Mucosa of stomach (tissue), 1 donor: ENCODE measurements around the gene BAD.

Source experiments
- H3K27me3 ChIP-seq: one replicate; pipeline ENCODE4 v1.7.0; 2013; ENCODE audit warnings: mild to moderate bottlenecking, low read length; ENCODE audit not compliant: control insufficient read depth, insufficient read depth
- H3K36me3 ChIP-seq: one replicate; pipeline ENCODE4 v1.7.0; 2013; ENCODE audit warnings: low read length; ENCODE audit not compliant: control insufficient read depth, insufficient read depth
- H3K4me1 ChIP-seq: one replicate; pipeline ENCODE4 v1.7.0; 2013; ENCODE audit warnings: mild to moderate bottlenecking, low read length; ENCODE audit not compliant: control insufficient read depth, insufficient read depth
- H3K4me3 ChIP-seq: one replicate; pipeline ENCODE4 v1.7.0; 2013; ENCODE audit warnings: low read length
- H3K9ac ChIP-seq: one replicate; pipeline ENCODE4 v1.7.0; 2013; ENCODE audit warnings: mild to moderate bottlenecking, low read length, moderate library complexity
- H3K9me3 ChIP-seq: one replicate; pipeline ENCODE4 v1.7.0; 2013; ENCODE audit warnings: mild to moderate bottlenecking, low read length, moderate library complexity; ENCODE audit not compliant: control insufficient read depth
- donor health status: Pancreatic carcinoma.

BAD gene

GRCh38 chr11:64220798-64221197 is 63.7 kb downstream of the BAD start:
- H3K4me1 ChIP-seq = peaks cover 43% of the 10 kb centered on the region
- H3K36me3 ChIP-seq = no peaks in the 10 kb centered on the region
- H3K4me3 ChIP-seq = no peak overlapping the region

GRCh38 chr11:64220271-64220670 is 64.2 kb downstream of the BAD start:
- H3K4me1 ChIP-seq = peaks cover 40% of the 10 kb centered on the region
- H3K9ac ChIP-seq = no peak overlapping the region
- H3K4me3 ChIP-seq = no peak overlapping the region
- H3K27me3 ChIP-seq = no peaks in the 10 kb centered on the region
- no peaks in the 10 kb centered on the region for H3K36me3 ChIP-seq
- no peaks in the 10 kb centered on the region for H3K9me3 ChIP-seq

More at GRCh38 chr11:64220798-64221197, 63.7 kb downstream of the BAD start:
- H3K9ac ChIP-seq = no peak overlapping the region
- H3K27me3 ChIP-seq = no peaks in the 10 kb centered on the region
- H3K9me3 ChIP-seq = no peaks in the 10 kb centered on the region
